Glutamatergic neuron (in vitro differentiated cells): ENCODE data around the gene NUP58. TPM values are rescaled to one million over a fixed set of nuclear protein-coding genes. Genes with fewer than 3 reads are reported as not detected.

Experiments
- DNase-seq: peaks from one replicate; pipeline ENCODE4 v3.0.0; 2022
- H3K27ac Mint-ChIP-seq: one replicate; pipeline ENCODE4 v1.8.0; 2020; ENCODE audit warnings: mild to moderate bottlenecking, mixed read lengths, inconsistent platforms; ENCODE audit not compliant: unreplicated experiment
- H3K27me3 Mint-ChIP-seq: one replicate; pipeline ENCODE4 v1.8.0; 2020; ENCODE audit warnings: mild to moderate bottlenecking, moderate library complexity, mixed read lengths, inconsistent platforms; ENCODE audit not compliant: unreplicated experiment
- H3K36me3 Mint-ChIP-seq: one replicate; pipeline ENCODE4 v1.8.0; 2020; ENCODE audit warnings: mild to moderate bottlenecking, mixed read lengths, inconsistent platforms; ENCODE audit not compliant: unreplicated experiment
- H3K4me1 Mint-ChIP-seq: one replicate; pipeline ENCODE4 v1.8.0; 2020; ENCODE audit warnings: mild to moderate bottlenecking, low read depth, mixed read lengths, inconsistent platforms; ENCODE audit not compliant: unreplicated experiment
- H3K4me3 Mint-ChIP-seq: one replicate; pipeline ENCODE4 v1.8.0; 2020; ENCODE audit warnings: mild to moderate bottlenecking, mixed read lengths, inconsistent platforms; ENCODE audit not compliant: unreplicated experiment
- H3K9me3 Mint-ChIP-seq: one replicate; pipeline ENCODE4 v1.8.0; 2020; ENCODE audit warnings: mild to moderate bottlenecking, moderate library complexity, mixed read lengths, inconsistent platforms; ENCODE audit not compliant: unreplicated experiment
- total RNA-seq: library from RNA; stranded (reverse); fragmentation: NEBNext Ultra II Directional; extraction: Animal tissue kit (Norgen Biotek cat#: 25700); gene quantifications from one replicate; pipeline ENCODE4 v1.2.1, GENCODE V29; 2021; ENCODE audit not compliant: unreplicated experiment
- TF ChIP-seq, protein P1 (sequence below): fragments of 200-600 bp; sonication (generic); IDR thresholded peaks from one replicate; pipeline ENCODE4 v1.5.0; 2021; ENCODE audit not compliant: partially characterized antibody, unreplicated experiment

NUP58 gene
- total RNA-seq, 1 donor from 2014 or later = 94.1 TPM

GRCh38 chr13:25281193-25281934 is 20.1 kb upstream of the NUP58 start:
- TF ChIP-seq, protein P1, sequence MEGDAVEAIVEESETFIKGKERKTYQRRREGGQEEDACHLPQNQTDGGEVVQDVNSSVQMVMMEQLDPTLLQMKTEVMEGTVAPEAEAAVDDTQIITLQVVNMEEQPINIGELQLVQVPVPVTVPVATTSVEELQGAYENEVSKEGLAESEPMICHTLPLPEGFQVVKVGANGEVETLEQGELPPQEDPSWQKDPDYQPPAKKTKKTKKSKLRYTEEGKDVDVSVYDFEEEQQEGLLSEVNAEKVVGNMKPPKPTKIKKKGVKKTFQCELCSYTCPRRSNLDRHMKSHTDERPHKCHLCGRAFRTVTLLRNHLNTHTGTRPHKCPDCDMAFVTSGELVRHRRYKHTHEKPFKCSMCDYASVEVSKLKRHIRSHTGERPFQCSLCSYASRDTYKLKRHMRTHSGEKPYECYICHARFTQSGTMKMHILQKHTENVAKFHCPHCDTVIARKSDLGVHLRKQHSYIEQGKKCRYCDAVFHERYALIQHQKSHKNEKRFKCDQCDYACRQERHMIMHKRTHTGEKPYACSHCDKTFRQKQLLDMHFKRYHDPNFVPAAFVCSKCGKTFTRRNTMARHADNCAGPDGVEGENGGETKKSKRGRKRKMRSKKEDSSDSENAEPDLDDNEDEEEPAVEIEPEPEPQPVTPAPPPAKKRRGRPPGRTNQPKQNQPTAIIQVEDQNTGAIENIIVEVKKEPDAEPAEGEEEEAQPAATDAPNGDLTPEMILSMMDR = no peak
- H3K4me3 Mint-ChIP-seq = peak overlapping the region; percentile 78
- no peak for DNase-seq
- H3K9me3 Mint-ChIP-seq = peaks cover 4% of the 10 kb centered on the region
- H3K4me1 Mint-ChIP-seq = peaks cover 38% of the 10 kb centered on the region
- no peaks in the 10 kb centered on the region for H3K36me3 Mint-ChIP-seq
- H3K27ac Mint-ChIP-seq = no peak overlapping the region
- peaks cover 5% of the 10 kb centered on the region for H3K27me3 Mint-ChIP-seq

DNA sequence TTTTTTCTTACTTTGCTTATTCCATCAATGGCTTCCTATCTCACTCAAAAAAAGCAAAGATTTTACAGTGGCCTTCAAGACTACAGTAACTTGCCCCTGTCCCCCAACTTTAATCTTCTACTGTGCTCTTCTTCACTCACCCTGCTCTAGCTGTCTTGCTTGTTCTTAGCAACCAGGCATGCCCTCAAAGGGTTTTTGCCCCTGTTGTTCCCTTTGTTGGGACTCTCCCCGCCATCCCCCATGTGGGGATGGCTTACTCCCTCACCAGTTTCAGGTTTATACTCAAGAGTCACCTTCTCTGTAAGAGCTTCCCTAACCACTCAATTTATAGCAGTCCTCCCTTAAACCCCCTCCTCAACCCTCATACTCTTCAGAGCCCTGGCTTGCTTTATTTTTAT is 19.5 kb upstream of the NUP58 start:
- Mint-ChIP-seq H3K36me3 (no peaks in the 10 kb centered on the region), H3K27ac (no peak overlapping the region), H3K4me1 (peaks cover 38% of the 10 kb centered on the region), H3K27me3 (peaks cover 8% of the 10 kb centered on the region), H3K9me3 (peaks cover 8% of the 10 kb centered on the region), H3K4me3 (peak overlapping the region; percentile 78)
- no peak for DNase-seq
- TF ChIP-seq, protein P1 = no peak

DNA sequence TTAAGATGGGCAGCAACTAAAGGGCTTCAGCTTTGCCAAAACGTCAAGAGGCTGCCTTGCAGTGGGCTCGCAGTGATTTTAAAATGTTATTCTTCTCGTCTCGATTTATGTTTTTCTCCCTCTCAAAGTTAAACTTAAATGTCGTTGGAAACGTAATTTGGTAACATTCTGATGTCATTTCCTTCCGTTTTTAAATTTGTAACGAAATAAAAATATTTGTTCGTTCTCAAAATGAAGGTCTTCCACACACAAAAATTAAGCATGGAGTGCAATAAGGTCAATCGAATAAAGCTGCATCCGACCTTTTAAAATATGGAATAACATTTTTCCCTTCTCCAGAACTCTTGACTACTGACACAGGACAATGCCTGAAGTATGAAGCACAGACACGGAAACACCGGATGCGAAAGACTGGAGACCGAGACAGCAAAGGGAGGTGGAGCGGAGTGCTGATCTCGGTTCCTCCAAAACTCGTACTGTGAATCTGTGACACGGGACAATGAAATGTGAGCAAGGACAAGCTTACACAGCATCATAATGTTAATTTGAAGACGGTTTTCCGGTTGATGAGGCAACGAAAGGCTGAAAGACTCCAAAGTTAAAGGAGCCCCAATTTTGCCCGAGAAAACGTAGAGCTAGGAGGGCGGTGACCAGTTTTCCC is 15.0 kb upstream of the NUP58 start:
- Mint-ChIP-seq H3K4me1 (peaks cover 46% of the 10 kb centered on the region), H3K9me3 (peaks cover 13% of the 10 kb centered on the region), H3K27ac (peak overlapping the region; percentile 98), H3K36me3 (no peaks in the 10 kb centered on the region), H3K27me3 (peaks cover 19% of the 10 kb centered on the region), H3K4me3 (peak overlapping the region; percentile 96)
- TF ChIP-seq, protein P1 = no peak
- DNase-seq = no peak

GRCh38 chr13:25286969-25287961 is 14.2 kb upstream of the NUP58 start, which contains the start of gene MTMR6:
Gene MTMR6, minus strand, starts transcription at chr13:25287488. Its CDS starts 241 bp downstream, at chr13:25287247.
- TF ChIP-seq, protein P1 = peak; percentile 100
- Mint-ChIP-seq H3K4me1 (peaks cover 46% of the 10 kb centered on the region), H3K4me3 (peak within 1 kb of the TSS; percentile 96), H3K36me3 (no peaks in the 10 kb centered on the region), H3K27me3 (peaks cover 27% of the 10 kb centered on the region), H3K9me3 (peaks cover 21% of the 10 kb centered on the region), H3K27ac (peak within 1 kb of the TSS; percentile 98)
- peak; percentile 100 for DNase-seq
